Measurements from ENCODE around the gene CHN2. TPM values are rescaled to one million over a fixed set of nuclear protein-coding genes. Genes with fewer than 3 reads are reported as not detected.

The CHN2 gene
- total RNA-seq, 1 experiment from 2014 or later, result 61.2 TPM

DNA sequence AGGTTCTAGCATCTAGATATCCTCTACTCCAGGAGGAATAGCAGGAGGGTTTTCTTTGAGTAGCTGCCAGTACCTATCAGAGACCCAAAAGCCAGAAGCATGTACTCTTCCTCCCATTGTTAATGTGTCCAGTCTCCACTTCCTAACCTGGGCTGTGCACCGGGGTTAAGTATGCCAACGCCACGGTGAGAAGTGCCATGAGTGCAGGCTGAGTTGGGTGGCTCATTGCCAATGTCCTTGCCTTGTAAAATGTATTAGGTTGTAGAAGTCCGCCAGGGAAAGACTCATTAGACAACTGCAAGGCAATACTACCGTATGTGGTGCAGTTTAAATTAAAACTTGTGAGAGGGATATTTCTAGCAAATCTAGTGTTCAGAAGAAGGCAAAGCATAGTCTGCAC, 314.0 kb downstream of the CHN2 start:
- no TSS peak for BruUV-seq (replicated peaks)
- ChIA-PET POLR2A (ENCODE audit: low non-redundant PET) (no interaction called here), CTCF (no interaction called here)
- H3K27me3 ChIP-seq (replicated peaks; ENCODE audit: insufficient read depth, low read depth, low read length, poor library complexity), result no peaks in the 10 kb centered on the region
- no peak for DNase-seq (ENCODE audit: low spot score)
- H3K27ac ChIP-seq (ENCODE audit: low read depth, low read length, poor library complexity, severe bottlenecking), result no peak overlapping the region
- H3K9me3 ChIP-seq (ENCODE audit: low read depth, low read length, poor library complexity, severe bottlenecking), result no peaks in the 10 kb centered on the region
- TF ChIP-seq, protein P1, sequence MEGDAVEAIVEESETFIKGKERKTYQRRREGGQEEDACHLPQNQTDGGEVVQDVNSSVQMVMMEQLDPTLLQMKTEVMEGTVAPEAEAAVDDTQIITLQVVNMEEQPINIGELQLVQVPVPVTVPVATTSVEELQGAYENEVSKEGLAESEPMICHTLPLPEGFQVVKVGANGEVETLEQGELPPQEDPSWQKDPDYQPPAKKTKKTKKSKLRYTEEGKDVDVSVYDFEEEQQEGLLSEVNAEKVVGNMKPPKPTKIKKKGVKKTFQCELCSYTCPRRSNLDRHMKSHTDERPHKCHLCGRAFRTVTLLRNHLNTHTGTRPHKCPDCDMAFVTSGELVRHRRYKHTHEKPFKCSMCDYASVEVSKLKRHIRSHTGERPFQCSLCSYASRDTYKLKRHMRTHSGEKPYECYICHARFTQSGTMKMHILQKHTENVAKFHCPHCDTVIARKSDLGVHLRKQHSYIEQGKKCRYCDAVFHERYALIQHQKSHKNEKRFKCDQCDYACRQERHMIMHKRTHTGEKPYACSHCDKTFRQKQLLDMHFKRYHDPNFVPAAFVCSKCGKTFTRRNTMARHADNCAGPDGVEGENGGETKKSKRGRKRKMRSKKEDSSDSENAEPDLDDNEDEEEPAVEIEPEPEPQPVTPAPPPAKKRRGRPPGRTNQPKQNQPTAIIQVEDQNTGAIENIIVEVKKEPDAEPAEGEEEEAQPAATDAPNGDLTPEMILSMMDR (conservative IDR thresholded peaks at IDR 0.05; ENCODE audit: low read depth, low read length), result no peak
- no peak for TF ChIP-seq EZH2 (IDR thresholded peaks at IDR 0.05; ENCODE audit: borderline replicate concordance, low read depth, low read length, poor library complexity, severe bottlenecking)
- no peaks in the 10 kb centered on the region for H3K4me1 ChIP-seq (ENCODE audit: insufficient read depth, low read length, poor library complexity, severe bottlenecking)
- H3K4me3 ChIP-seq (ENCODE audit: low read depth, low read length, poor library complexity, severe bottlenecking), result no peak overlapping the region
- intact Hi-C loops (cut with micrococcal nuclease; ENCODE audit: unreplicated experiment), result no loop called here
- H3K36me3 ChIP-seq (ENCODE audit: insufficient read depth, low read length, poor library complexity, severe bottlenecking), result no peaks in the 10 kb centered on the region

DNA sequence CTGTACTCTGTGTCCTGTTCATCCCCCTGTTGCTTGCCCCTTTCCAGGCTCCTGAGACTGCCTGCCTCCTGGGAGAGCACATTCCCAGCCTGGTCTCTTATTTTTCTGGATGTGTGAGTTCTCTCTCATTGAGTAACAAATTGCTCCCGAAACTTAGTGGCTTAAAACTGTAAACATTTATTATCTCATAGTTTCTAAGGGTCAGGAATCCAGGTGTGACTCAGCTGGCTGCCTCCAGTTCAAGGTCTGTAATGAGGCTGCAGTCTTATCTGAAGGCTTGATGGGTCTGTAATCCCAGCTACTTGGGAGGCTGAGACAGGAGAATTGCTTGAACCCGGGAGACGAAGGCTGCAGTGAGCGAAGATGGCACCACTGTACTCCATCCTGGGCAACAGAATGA, 315.5 kb downstream of the CHN2 start:
- intact Hi-C loops (cut with micrococcal nuclease; ENCODE audit: unreplicated experiment), result no loop called here
- no peak overlapping the region for H3K27ac ChIP-seq (ENCODE audit: low read depth, low read length, poor library complexity, severe bottlenecking)
- no peaks in the 10 kb centered on the region for H3K27me3 ChIP-seq (replicated peaks; ENCODE audit: insufficient read depth, low read depth, low read length, poor library complexity)
- TF ChIP-seq, protein P1 (conservative IDR thresholded peaks at IDR 0.05; ENCODE audit: low read depth, low read length), result no peak
- no peak for TF ChIP-seq EZH2 (IDR thresholded peaks at IDR 0.05; ENCODE audit: borderline replicate concordance, low read depth, low read length, poor library complexity, severe bottlenecking)
- no peaks in the 10 kb centered on the region for H3K9me3 ChIP-seq (ENCODE audit: low read depth, low read length, poor library complexity, severe bottlenecking)
- ChIA-PET CTCF (no interaction called here), POLR2A (ENCODE audit: low non-redundant PET) (no interaction called here)
- DNase-seq (ENCODE audit: low spot score), result no peak
- H3K36me3 ChIP-seq (ENCODE audit: insufficient read depth, low read length, poor library complexity, severe bottlenecking), result no peaks in the 10 kb centered on the region
- BruUV-seq (replicated peaks), result no TSS peak
- H3K4me3 ChIP-seq (ENCODE audit: low read depth, low read length, poor library complexity, severe bottlenecking), result no peak overlapping the region
- no peaks in the 10 kb centered on the region for H3K4me1 ChIP-seq (ENCODE audit: insufficient read depth, low read length, poor library complexity, severe bottlenecking)

DNA sequence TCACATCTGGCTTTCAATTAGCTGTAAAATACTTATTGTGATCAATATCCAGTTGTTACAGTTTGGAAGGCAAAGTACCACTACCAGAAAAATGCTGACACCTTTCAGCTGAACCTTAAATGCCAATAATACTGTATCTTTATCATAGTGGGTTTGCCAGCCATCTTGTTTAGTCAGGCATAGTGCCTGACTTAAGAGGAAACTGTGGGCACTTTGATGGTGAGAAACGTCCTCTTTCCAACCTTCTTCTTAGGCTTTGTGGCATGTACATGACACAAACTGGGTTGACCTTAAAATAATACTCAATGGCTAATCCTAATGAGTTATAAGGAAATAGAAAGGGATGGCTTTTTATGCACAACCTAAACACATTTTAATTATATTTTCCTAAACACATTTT, 316.8 kb downstream of the CHN2 start:
- Histone ChIP-seq H3K27me3 (replicated peaks; ENCODE audit: insufficient read depth, low read depth, low read length, poor library complexity) (no peaks in the 10 kb centered on the region), H3K4me3 (ENCODE audit: low read depth, low read length, poor library complexity, severe bottlenecking) (no peak overlapping the region), H3K9me3 (ENCODE audit: low read depth, low read length, poor library complexity, severe bottlenecking) (no peaks in the 10 kb centered on the region), H3K4me1 (ENCODE audit: insufficient read depth, low read length, poor library complexity, severe bottlenecking) (no peaks in the 10 kb centered on the region), H3K27ac (ENCODE audit: low read depth, low read length, poor library complexity, severe bottlenecking) (no peak overlapping the region), H3K36me3 (ENCODE audit: insufficient read depth, low read length, poor library complexity, severe bottlenecking) (no peaks in the 10 kb centered on the region)
- ChIA-PET CTCF (no interaction called here), POLR2A (ENCODE audit: low non-redundant PET) (no interaction called here)
- DNase-seq (ENCODE audit: low spot score), result no peak
- BruUV-seq (replicated peaks), result no TSS peak
- intact Hi-C loops (cut with micrococcal nuclease; ENCODE audit: unreplicated experiment), result no loop called here
- no peak for TF ChIP-seq EZH2 (IDR thresholded peaks at IDR 0.05; ENCODE audit: borderline replicate concordance, low read depth, low read length, poor library complexity, severe bottlenecking)
- TF ChIP-seq, protein P1 (conservative IDR thresholded peaks at IDR 0.05; ENCODE audit: low read depth, low read length), result no peak

All from A673 (cell line).